HG03095 (cell line): ENCODE results near the gene NTNG2.
"Not testable (repeated sequence)": the region's sequence is repeated elsewhere in the genome, so short reads cannot be mapped to it uniquely, and the experiment has no call there.

ENCODE experiments used
- ATAC-seq: cut with Tn5 transposase; IDR thresholded peaks from one replicate; pipeline ENCODE4 v1.9.1; 2021; ENCODE audit warnings: moderate library complexity; ENCODE audit not compliant: unreplicated experiment

Gene NTNG2

DNA sequence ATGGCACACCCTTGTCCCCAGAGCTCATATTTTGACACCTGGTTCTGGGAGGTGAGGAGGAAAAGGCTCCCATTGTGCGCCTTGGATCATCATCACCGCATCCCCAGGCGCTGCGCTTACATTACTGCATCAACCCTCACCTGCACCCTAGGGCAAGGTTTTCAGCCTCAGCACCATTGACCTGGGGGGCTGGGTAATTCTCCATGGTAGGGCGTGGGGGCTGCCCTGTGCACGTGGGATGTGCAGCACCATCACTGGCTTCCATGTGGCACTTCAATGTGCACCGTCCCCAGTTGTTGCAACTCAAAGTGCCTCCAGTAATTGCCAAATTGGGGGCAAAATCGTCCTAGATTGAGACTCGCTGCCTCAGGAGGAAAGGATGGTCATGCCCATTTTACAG, 83.6 kb downstream of the NTNG2 start:
- ATAC-seq: no peak

DNA sequence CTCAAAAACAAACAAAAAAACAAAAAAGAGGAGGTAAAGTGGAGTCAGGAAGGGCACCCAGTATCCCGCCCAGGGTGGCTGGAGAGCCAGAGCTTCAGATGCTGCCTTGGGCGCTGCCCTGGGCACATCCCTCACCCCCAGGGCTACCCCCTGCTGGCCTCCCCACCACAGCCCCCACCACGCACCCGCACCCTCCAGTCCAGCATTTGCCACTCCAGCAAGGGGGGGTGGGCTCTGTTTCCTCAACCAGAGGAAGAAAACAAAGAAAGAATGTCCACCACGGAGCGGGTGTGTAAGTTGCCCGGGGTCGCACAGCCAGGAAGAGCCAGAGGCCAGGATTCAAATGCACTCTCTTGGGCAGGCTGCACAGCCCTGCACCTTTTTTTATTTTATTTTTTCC, 86.1 kb downstream of the NTNG2 start:
- ATAC-seq: no peak

DNA sequence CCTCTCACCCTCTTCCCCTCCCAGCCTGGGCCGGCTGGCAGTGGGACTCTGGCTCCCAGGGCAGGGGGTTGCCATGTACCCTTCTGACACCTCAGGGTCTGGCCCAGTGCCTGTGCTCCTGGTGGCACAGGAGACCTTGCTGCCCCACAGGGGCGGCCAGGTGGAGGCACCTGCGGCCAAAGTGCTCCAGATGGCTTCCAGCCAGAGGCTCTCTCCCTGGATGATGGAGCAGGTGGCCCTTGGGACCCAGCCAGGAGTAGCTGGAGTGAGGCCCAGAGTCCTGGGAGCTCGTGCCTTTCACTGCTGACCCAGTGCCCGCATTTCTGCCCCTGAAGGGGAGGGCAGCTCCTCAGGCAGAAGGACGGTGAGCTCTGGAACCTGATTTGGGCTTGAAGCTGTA, 87.3 kb downstream of the NTNG2 start:
- no peak for ATAC-seq

DNA sequence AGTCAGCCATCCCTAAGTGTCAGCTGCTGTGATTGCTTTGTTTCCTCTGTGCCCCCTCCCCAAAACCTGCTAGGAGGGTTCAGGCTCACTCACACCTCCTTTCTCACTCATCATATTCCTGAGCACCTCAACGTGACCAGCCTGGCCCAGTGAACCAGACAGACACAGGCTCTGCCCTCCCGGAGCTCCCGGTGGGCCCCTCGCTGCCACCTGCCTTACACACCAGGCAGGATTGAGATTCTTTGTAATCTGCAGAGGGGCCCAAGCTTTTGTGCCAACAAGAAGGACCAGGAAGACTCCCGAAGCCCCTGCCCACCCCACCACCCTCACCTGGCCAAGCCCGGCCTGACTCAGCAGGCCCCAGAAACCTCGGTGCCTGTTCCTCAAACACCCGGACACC, 87.8 kb downstream of the NTNG2 start:
- no peak for ATAC-seq

DNA sequence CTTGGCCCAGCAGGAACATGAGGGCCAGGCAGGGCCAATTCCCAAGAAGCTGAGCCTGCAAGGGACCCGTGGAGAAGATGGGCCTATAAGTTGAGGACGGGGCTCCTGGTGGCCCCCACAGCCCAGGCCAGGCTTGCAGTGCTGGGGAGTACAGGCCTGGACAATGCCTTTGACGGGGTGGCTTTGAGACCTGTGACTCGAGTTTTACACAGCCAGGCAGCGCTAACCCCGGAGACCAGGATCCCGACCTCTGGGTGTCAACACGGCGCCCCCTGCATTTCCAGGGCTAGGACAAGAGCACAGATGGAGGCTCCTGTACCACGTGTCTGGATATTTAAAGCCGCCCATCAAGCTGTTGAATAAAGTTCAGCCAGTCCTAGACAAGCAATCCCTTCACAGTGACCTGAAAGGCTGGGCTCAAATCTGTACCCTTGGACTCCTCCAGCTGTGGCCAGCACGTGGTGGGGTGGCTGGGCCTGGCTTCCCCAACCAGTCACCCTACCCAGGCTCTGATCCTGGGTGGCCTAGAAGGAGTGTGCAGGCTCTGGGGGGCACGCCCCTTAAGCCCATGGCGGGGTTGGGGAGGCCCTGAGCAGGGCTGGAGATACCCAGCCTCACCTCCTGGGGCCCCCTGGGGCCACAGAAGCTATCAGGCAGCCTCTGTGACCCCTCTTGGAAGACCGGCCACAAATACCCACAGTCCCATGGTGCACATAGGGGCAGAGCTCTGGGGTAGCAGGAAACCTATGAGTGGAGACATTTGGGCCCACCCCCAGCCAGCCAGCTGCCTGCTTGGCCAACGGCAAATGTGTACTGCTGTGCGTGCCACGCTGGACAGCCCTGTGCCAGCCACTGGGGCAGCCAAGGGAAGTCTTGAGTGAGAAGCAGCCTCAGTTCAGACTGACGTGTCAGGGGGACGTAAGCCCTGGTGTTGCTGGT, 88.7 kb downstream of the NTNG2 start:
- no peak for ATAC-seq

DNA sequence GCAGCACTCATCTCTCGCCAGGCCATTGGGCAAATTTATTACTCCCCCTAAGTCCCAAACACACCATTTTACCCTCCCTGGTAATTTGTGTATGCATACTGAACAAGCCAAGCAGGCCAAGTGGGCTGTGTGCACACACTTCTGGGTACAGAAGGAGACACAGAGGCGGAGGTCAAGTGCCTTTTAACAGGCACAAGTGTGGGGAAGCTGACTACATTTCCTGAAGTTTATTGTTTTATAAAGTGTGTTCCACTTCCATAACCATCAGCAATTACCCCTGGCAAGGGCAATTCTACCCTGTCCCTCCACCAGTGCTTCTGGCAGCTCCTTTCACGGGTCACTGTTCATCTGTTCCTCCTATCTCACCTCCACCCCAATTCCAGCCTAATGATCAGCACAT, 99.0 kb downstream of the NTNG2 start:
- ATAC-seq: no peak

DNA sequence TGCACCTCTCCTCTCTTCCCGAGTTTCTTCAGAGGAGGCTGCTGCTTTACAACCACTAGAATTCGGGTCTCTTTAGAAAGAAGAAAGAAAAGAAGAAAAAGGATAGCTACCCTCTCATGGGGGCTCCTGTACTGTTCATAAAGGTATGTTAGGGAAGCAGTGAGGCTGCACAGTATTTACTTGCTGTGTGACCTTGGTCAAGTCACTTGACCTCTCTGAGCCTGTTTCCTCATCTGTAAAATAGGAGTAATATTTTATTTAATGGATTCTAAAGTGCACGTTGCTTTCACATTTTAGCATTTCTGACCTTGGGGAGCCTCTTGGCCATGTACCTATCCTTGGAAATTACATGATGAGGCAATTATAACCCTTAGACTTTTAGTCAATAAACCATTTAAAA, 104.2 kb downstream of the NTNG2 start:
- no peak for ATAC-seq

DNA sequence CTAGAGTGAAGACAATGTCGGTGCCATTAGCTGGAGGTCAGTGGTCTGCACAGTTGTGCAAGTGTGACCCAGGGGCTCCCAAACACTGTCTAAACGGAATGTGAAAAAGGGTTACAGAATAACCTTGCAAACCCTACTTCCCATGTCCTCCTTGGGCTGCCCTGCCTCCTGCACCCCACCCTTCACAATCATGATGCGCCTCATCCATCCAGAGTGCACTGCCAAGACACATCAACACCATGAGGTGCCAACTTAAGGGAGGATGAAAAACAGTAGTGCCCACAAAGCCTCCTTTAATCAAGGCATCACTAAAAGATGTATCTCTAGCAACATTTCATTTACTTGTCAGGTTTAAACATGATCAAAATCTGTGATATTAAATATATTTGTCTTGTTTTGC, 105.8 kb downstream of the NTNG2 start:
- no peak for ATAC-seq

DNA sequence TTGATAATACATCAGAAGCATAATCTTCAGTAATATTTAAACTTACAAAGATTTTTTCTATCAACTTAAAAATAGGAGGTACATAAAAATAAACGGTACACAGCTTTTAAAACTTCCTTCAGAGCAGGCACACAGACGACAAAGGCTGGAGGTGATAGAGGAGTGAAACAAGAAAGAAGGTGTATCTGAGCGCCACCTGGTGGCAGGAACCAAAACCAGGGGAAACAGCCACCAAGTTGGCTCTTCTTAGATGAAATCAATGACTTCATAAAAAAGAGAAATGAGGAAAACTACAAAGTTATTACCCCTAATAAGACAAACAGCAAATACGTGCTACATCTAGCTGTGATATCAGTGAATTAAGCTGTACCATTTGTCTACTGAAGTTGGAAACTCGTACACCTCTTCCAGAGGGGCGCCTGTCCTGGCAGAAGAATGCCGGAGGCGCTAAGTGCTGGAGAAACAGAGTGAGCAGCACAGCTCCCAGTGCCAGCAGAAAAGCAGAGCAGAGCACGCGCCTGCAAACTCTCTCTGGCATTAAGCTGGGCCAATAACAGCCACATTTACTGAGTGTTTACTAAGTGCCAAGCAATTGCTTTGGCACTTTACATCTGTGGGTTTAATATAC, 107.0 kb downstream of the NTNG2 start:
- ATAC-seq: no peak

DNA sequence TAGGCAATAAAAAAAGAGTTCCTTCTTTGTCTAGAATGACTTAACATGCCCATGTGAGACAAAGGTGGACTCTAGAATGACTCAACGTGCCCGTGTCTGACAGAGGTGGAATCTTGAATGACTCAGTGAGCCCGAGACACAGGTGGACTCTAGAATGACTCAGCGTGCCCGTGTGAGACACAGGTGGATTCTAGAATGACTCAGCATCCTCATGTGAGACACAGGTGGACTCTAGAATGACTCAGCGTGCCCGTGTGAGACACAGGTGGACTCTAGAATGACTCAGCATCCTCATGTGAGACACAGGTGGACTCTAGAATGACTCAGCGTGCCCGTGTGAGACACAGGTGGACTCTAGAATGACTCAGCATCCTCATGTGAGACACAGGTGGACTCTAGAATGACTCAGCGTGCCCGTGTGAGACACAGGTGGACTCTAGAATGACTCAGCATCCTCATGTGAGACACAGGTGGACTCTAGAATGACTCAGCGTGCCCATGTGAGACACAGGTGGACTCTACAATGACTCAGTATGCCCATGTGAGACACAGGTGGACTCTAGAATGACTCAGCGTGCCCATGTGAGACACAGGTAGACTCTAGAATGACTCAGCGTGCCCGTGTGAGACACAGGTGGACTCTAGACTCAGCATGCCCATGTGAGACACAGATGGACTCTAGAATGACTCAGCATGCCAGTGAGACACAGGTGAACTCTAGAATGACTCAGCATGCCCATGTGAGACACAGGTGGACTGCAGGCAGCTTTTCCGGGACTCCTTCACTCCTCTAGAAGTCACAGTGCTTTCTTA, 108.1 kb downstream of the NTNG2 start:
- ATAC-seq: not testable (repeated sequence)

DNA sequence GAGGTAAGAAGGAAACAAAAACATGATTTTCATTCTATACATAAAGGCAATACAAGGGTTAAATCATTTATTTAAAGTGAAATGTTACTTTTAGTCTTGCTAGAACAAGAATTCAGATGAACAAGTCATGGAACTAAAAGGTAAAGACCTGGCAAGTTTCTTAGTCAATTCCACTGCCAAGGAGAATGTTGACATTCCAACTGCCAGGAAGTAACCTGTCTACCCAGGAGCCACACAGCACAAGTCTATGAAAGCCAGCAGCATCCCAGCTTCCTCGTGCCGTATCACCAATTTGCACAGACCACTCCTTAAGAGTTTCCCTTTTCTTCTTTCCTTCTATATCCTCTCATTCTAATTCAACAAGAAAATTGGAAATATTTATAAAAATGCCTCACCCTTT, 113.0 kb downstream of the NTNG2 start:
- ATAC-seq: no peak

DNA sequence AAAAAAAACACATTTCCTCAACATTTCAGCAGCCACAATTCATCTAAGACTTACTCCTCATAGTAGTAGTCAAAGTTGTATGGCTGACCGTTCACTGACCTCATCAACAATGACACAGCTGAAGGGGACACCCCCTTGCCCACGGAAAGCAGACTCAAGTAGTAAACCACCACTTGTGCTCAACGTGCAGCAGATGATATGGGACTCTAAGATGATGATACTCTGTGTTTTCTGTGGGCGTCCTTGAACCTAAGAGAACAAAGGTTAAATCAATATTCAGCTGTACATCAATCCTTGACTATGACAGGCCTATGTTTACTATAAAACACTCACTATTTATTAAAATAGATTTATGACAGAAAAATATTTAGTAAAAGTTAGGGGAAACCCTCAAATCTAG, 121.3 kb downstream of the NTNG2 start:
- no peak for ATAC-seq

DNA sequence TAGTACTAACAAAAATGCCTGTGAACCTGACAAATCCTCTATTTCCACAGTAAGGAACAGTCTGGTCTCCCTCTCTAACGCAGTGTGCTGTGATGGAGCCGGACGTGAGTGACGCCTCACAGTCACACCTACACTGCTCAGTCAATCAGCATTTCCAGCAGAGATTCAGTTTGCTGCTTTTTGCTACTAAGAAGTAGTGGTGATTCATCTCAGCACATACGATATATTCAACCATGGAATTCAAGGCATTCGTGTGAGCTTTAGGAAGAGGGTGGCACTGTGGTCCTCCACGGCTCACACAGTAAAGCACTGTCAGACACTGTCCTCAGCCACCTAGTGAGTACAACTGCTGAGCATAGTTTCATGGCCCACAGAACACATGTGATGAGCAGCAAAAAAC, 122.0 kb downstream of the NTNG2 start:
- ATAC-seq: no peak

DNA sequence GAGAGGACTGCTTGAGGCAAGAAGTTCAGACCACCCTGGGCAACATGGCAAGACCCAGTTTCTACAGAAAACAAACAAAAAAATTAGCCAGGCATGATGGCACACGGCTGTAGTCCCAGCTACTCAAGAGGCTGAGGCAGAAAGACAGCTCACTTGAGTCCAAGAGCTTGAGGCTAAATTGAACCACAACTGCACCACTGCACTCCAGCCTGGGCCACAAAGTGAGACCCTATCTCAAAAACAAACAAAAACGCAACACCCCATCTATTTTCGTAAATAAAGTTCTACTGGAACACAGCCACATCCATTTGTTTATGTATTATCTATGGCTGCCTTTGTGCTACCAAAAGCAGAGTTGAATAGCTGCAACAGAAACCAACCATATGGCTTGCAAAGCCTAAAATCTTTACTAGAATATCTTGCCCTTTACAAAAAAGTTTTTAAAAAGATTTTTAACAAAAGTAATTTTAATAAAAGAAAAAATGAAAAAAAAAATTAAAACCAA, 125.5 kb downstream of the NTNG2 start:
- no peak for ATAC-seq

DNA sequence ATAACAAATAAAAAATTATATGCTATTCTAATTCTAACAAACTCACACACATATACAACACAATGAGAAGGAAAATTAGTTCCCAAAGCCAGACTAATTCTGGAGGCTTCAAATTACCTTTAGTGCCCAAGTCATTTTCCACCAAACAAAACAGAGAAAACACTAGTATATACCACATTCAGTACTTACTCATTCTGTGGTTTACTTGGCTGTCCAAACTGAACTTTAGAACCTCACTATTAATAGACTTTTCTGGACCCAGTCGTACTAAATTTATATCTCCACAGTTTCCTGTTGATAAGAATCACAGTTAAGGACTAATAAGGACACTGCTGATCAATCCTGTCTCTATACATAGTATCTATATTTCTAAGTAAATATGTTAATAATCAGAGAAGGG, 126.5 kb downstream of the NTNG2 start:
- ATAC-seq: no peak

DNA sequence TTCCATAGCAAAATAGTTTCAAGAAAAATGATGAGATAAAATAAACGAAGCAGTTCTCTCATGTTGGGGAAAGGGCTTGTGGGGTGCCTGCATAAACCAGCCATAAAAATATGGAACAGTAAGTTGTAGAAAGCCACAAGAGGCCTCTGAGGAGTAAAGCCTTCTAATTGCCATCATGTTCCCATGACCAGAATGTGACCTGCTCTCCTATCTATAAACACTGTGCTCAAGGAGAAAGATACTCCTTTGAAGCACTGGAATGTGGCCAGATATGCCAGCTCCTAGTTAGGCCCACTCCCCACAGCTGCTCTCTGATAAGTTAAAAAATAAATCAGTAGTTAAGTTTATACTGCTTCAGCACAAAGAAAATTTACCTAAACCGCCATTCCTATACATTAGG, 127.1 kb downstream of the NTNG2 start:
- ATAC-seq: no peak

DNA sequence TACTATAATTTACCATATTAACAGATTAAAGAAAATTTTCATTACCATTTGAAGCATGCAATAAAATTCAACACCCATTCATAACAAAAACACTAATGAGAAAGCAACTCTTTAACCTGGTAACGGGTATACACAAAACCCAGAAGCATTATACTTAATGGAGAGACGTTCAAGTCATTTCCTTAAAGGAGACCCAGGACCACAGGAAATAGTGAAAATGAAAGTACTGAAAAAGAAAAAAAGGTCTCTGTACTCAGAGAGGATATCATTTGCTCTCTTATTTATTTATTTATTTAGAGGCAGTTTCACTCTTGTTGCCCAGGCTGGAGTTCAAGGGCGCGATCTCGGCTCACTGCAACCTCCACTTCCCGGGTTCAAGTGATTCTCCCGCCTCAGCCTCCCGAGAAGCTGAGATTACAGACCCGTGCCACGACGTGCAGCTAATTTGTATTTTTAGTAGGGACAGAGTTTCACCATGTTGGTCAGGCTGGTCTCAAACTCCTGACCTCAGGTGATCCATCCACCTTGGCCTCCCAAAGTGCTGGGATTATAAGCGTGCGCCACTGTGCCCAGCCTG, 131.4 kb downstream of the NTNG2 start:
- no peak for ATAC-seq
